ENCODE measurements around the gene AIFM3.

Gene AIFM3

GRCh38 chr22:20948450-20948849 lies 18.6 kb upstream of the AIFM3 start:
- H4K20me1 ChIP-seq = peaks cover 98 to 100% (median 100%) of the 10 kb centered on the region in 11 experiments
- H3K4me2 ChIP-seq = no peak overlapping the region
- H3K27me3 ChIP-seq = no peaks in the 10 kb centered on the region
- no peaks in the 10 kb centered on the region for H3K9me3 ChIP-seq (replicated peaks in 1 of 11)
- H3K9ac ChIP-seq = no peak overlapping the region
- H3K4me1 ChIP-seq = peaks cover 4 to 47% (median 15%) of the 10 kb centered on the region in 10 experiments; a peak in 12 of 20 replicates
- H3K36me3 ChIP-seq = peaks cover 67 to 100% (median 87%) of the 10 kb centered on the region in 11 experiments
- no peak overlapping the region for H3K27ac ChIP-seq
- H3K4me3 ChIP-seq = no peak overlapping the region
- TF ChIP-seq Cebpa-rat (IDR thresholded peaks at IDR 0.05) = no peak

- Histone ChIP-seq H3K27me3 (no peaks in the 10 kb centered on the region), H3K36me3 (peaks cover 72 to 100% (median 89%) of the 10 kb centered on the region in 11 experiments), H3K9me3 (replicated peaks in 1 of 11) (no peaks in the 10 kb centered on the region), H3K4me3 (no peak overlapping the region), H3K4me1 (peaks cover 4 to 47% (median 15%) of the 10 kb centered on the region in 10 experiments; a peak in 13 of 20 replicates), H4K20me1 (peaks cover 98 to 100% (median 100%) of the 10 kb centered on the region in 11 experiments), H3K9ac (no peak overlapping the region), H3K4me2 (no peak overlapping the region), H3K27ac (no peak overlapping the region)
- TF ChIP-seq Cebpa-rat (IDR thresholded peaks at IDR 0.05) = no peak
These were observed 18.1 kb upstream of the AIFM3 start for GRCh38 chr22:20948989-20949388.

- no peaks in the 10 kb centered on the region for H3K9me3 ChIP-seq (replicated peaks in 1 of 11)
- no peak overlapping the region for H3K27ac ChIP-seq
- peaks cover 76 to 98% (median 92%) of the 10 kb centered on the region in 11 experiments for H3K36me3 ChIP-seq
- peaks cover 96 to 100% (median 99%) of the 10 kb centered on the region in 11 experiments for H4K20me1 ChIP-seq
- no peak overlapping the region for H3K9ac ChIP-seq
- H3K4me3 ChIP-seq = no peak overlapping the region
- peaks cover 4 to 47% (median 13%) of the 10 kb centered on the region in 10 experiments; a peak in 13 of 20 replicates for H3K4me1 ChIP-seq
- H3K27me3 ChIP-seq = no peaks in the 10 kb centered on the region
- no peak overlapping the region; a peak in 1 of 22 replicates for H3K4me2 ChIP-seq
- no peak for TF ChIP-seq Cebpa-rat (IDR thresholded peaks at IDR 0.05)
These were observed 17.3 kb upstream of the AIFM3 start for GRCh38 chr22:20949698-20950183.

- H3K4me2 ChIP-seq = no peak overlapping the region
- no peak overlapping the region for H3K4me3 ChIP-seq
- H3K36me3 ChIP-seq = peaks cover 71 to 83% (median 81%) of the 10 kb centered on the region in 11 experiments
- no peak for TF ChIP-seq Cebpa-rat (IDR thresholded peaks at IDR 0.05)
- peaks cover 0 to 47% (median 8%) of the 10 kb centered on the region in 10 experiments; a peak in 9 of 20 replicates for H3K4me1 ChIP-seq
- H3K9ac ChIP-seq = no peak overlapping the region
- peaks cover 83 to 98% (median 93%) of the 10 kb centered on the region in 11 experiments for H4K20me1 ChIP-seq
- H3K27me3 ChIP-seq = peaks cover 3 to 9% (median 8%) of the 10 kb centered on the region in 11 experiments
- no peak overlapping the region for H3K27ac ChIP-seq
- no peaks in the 10 kb centered on the region for H3K9me3 ChIP-seq (replicated peaks in 1 of 11)
These were observed 15.7 kb upstream of the AIFM3 start for GRCh38 chr22:20951151-20951931.

- peaks cover 78 to 98% (median 93%) of the 10 kb centered on the region in 11 experiments for H4K20me1 ChIP-seq
- H3K9me3 ChIP-seq (replicated peaks in 1 of 11) = no peaks in the 10 kb centered on the region
- H3K36me3 ChIP-seq = peaks cover 65 to 77% (median 74%) of the 10 kb centered on the region in 11 experiments
- peaks cover 2 to 48% (median 11%) of the 10 kb centered on the region in 10 experiments; a peak in 17 of 20 replicates for H3K4me1 ChIP-seq
- no peak for TF ChIP-seq Cebpa-rat (IDR thresholded peaks at IDR 0.05)
- no peak overlapping the region for H3K4me2 ChIP-seq
- no peak overlapping the region for H3K4me3 ChIP-seq
- H3K27ac ChIP-seq = no peak overlapping the region
- H3K27me3 ChIP-seq = peaks cover 10 to 15% (median 14%) of the 10 kb centered on the region in 11 experiments
- H3K9ac ChIP-seq = no peak overlapping the region
These were observed 15.1 kb upstream of the AIFM3 start for GRCh38 chr22:20951932-20952380.

- Histone ChIP-seq H3K27ac (no peak overlapping the region), H3K9me3 (replicated peaks in 1 of 11) (no peaks in the 10 kb centered on the region), H3K36me3 (peaks cover 63 to 70% (median 67%) of the 10 kb centered on the region in 11 experiments), H3K9ac (no peak overlapping the region), H3K4me3 (no peak overlapping the region), H3K4me1 (peaks cover 7 to 54% (median 17%) of the 10 kb centered on the region in 10 experiments; a peak in 18 of 20 replicates), H3K27me3 (peaks cover 18 to 23% (median 22%) of the 10 kb centered on the region in 11 experiments), H3K4me2 (0 out of 22 replicates have a peak overlapping the region, but pooled peaks of 1 of the 11 experiments have one; percentile 6), H4K20me1 (peaks cover 70 to 96% (median 90%) of the 10 kb centered on the region in 11 experiments)
- no peak for TF ChIP-seq Cebpa-rat (IDR thresholded peaks at IDR 0.05)
These were observed 14.3 kb upstream of the AIFM3 start for GRCh38 chr22:20952544-20953341.

GRCh38 chr22:20953342-20953608 lies 13.8 kb upstream of the AIFM3 start:
- H4K20me1 ChIP-seq = peaks cover 65 to 94% (median 85%) of the 10 kb centered on the region in 11 experiments
- H3K27ac ChIP-seq = no peak overlapping the region
- H3K4me2 ChIP-seq = no peak overlapping the region
- H3K4me1 ChIP-seq = peaks cover 7 to 55% (median 21%) of the 10 kb centered on the region in 10 experiments; a peak in 18 of 20 replicates
- no peak for TF ChIP-seq Cebpa-rat (IDR thresholded peaks at IDR 0.05)
- peaks cover 23 to 29% (median 27%) of the 10 kb centered on the region in 11 experiments for H3K27me3 ChIP-seq
- H3K9me3 ChIP-seq (replicated peaks in 1 of 11) = no peaks in the 10 kb centered on the region
- H3K36me3 ChIP-seq = peaks cover 59 to 65% (median 62%) of the 10 kb centered on the region in 11 experiments
- H3K9ac ChIP-seq = no peak overlapping the region
- H3K4me3 ChIP-seq = no peak overlapping the region

- Histone ChIP-seq H3K9me3 (replicated peaks in 1 of 11) (no peaks in the 10 kb centered on the region), H3K4me2 (no peak overlapping the region), H3K27ac (no peak overlapping the region), H3K4me1 (peaks cover 7 to 50% (median 21%) of the 10 kb centered on the region in 10 experiments; a peak in 18 of 20 replicates), H4K20me1 (peaks cover 59 to 89% (median 79%) of the 10 kb centered on the region in 11 experiments), H3K4me3 (no peak overlapping the region), H3K27me3 (peaks cover 25 to 35% (median 33%) of the 10 kb centered on the region in 11 experiments), H3K9ac (no peak overlapping the region), H3K36me3 (peaks cover 54 to 58% (median 56%) of the 10 kb centered on the region in 11 experiments)
- TF ChIP-seq Cebpa-rat (IDR thresholded peaks at IDR 0.05) = no peak
These were observed 13.2 kb upstream of the AIFM3 start for GRCh38 chr22:20953668-20954500.

All from BLaER1 treated with 17β-estradiol and CSF1 and Interleukin-3, amounts not matched to agents 10 nM and 100 nM (cell line).